ENCODE measurements around the gene PTMS. TPM values are rescaled to one million over a fixed set of nuclear protein-coding genes. Genes with fewer than 3 reads are reported as not detected.
"Not testable (repeated sequence)": the region's sequence is repeated elsewhere in the genome, so short reads cannot be mapped to it uniquely, and the experiment has no call there.

PTMS gene
- total and polyA plus RNA-seq, 7 experiments from 2014 or later = 1.4 to 125 (median 3.5) TPM; not detected in 2

GRCh38 chr12:6742080-6742479 lies 24.1 kb upstream of the PTMS start:
- H3K9me3 ChIP-seq (ENCODE audit: control insufficient read depth in 2 of 3, low read length in 3 of 3); H3K27me3 Mint-ChIP-seq; DNase-seq; H3K27ac Mint-ChIP-seq; intact Hi-C loops (cut with micrococcal nuclease); H3K9me3 Mint-ChIP-seq; H3K4me3 ChIP-seq (ENCODE audit: low read length); H3K36me3 ChIP-seq (ENCODE audit: control insufficient read depth in 2 of 3, insufficient read depth in 3 of 3, low read length in 3 of 3); ATAC-seq; H3K27ac ChIP-seq (ENCODE audit: low read depth, low read length); H3K27me3 ChIP-seq (ENCODE audit: control insufficient read depth in 2 of 2, insufficient read depth in 2 of 2, low read length in 2 of 2); H3K4me3 Mint-ChIP-seq: not testable (repeated sequence)
- CTCF ChIA-PET = interaction anchor here (1.2 to 1.9 kb wide), 2 partner anchors 11 to 92 kb away, joined by 3 to 8 read pairs; partner anchors contain the start of gene MLF2
- peaks cover 0 to 13% of the 10 kb centered on the region in 2 donors for H3K4me1 ChIP-seq (ENCODE audit: control insufficient read depth in 2 of 2, insufficient read depth in 2 of 2, low read length in 2 of 2)
- POLR2A ChIA-PET = interaction anchor here (1.3 kb wide), 1 partner anchor 11 kb away, joined by 4 read pairs; the partner anchor contains the start of gene MLF2
- Mint-ChIP-seq H3K36me3 (peaks cover 0 to 16% (median 0%) of the 10 kb centered on the region in 5 donors), H3K4me1 (peaks cover 12 to 20% (median 16%) of the 10 kb centered on the region in 7 donors)

- H3K4me3 Mint-ChIP-seq = no peak overlapping the region
- Histone ChIP-seq H3K27me3 (ENCODE audit: control insufficient read depth in 2 of 2, insufficient read depth in 2 of 2, low read length in 2 of 2) (no peaks in the 10 kb centered on the region), H3K27ac (ENCODE audit: low read depth, low read length) (no peak overlapping the region), H3K4me3 (ENCODE audit: low read length) (no peak overlapping the region), H3K4me1 (ENCODE audit: control insufficient read depth in 2 of 2, insufficient read depth in 2 of 2, low read length in 2 of 2) (peaks cover 0 to 13% of the 10 kb centered on the region in 2 donors), H3K36me3 (ENCODE audit: control insufficient read depth in 2 of 3, insufficient read depth in 3 of 3, low read length in 3 of 3) (peaks cover 0 to 16% (median 0%) of the 10 kb centered on the region in 3 experiments), H3K9me3 (ENCODE audit: control insufficient read depth in 2 of 3, low read length in 3 of 3) (no peaks in the 10 kb centered on the region)
- DNase-seq (no peak), ATAC-seq (no peak)
- H3K27me3 Mint-ChIP-seq = no peaks in the 10 kb centered on the region
- no peaks in the 10 kb centered on the region for H3K9me3 Mint-ChIP-seq
- H3K4me1 Mint-ChIP-seq = peaks cover 12 to 22% (median 18%) of the 10 kb centered on the region in 7 donors
- POLR2A ChIA-PET = interaction anchor here (1.3 kb wide), 1 partner anchor 10 kb away, joined by 4 read pairs; the partner anchor contains the start of gene MLF2
- peaks cover 5 to 24% (median 5%) of the 10 kb centered on the region in 5 donors for H3K36me3 Mint-ChIP-seq
- CTCF ChIA-PET = interaction anchor here (1.9 kb wide), 1 partner anchor 10 kb away, joined by 8 read pairs; the partner anchor contains the start of gene MLF2
- intact Hi-C loops (cut with micrococcal nuclease) = no loop called here
- H3K27ac Mint-ChIP-seq = no peak overlapping the region
These were observed 23.3 kb upstream of the PTMS start for GRCh38 chr12:6742834-6743233.

- intact Hi-C loops (cut with micrococcal nuclease) = not testable (repeated sequence)
These were observed 22.9 kb upstream of the PTMS start for GRCh38 chr12:6743300-6743699.

GRCh38 chr12:6745741-6746525 lies 20.2 kb upstream of the PTMS start:
- Histone ChIP-seq H3K27me3 (ENCODE audit: control insufficient read depth in 2 of 2, insufficient read depth in 2 of 2, low read length in 2 of 2) (no peaks in the 10 kb centered on the region), H3K4me3 (ENCODE audit: low read length) (no peak overlapping the region), H3K4me1 (ENCODE audit: control insufficient read depth in 2 of 2, insufficient read depth in 2 of 2, low read length in 2 of 2) (peaks cover 0 to 13% of the 10 kb centered on the region in 2 donors), H3K36me3 (ENCODE audit: control insufficient read depth in 2 of 3, insufficient read depth in 3 of 3, low read length in 3 of 3) (peaks cover 4 to 47% (median 10%) of the 10 kb centered on the region in 3 experiments), H3K9me3 (ENCODE audit: control insufficient read depth in 2 of 3, low read length in 3 of 3) (no peaks in the 10 kb centered on the region), H3K27ac (ENCODE audit: low read depth, low read length) (peak overlapping the region; percentile 56)
- DNase-seq (peak in 7 of 9 donors; percentile 29 to 59 (median 49)), ATAC-seq (peak; percentile 94)
- peak overlapping the region in 7 of 10 donors; percentile 11 to 61 (median 39) for H3K4me3 Mint-ChIP-seq
- H3K36me3 Mint-ChIP-seq = peaks cover 12 to 33% (median 17%) of the 10 kb centered on the region in 5 donors
- no peaks in the 10 kb centered on the region for H3K27me3 Mint-ChIP-seq
- H3K9me3 Mint-ChIP-seq = no peaks in the 10 kb centered on the region
- H3K4me1 Mint-ChIP-seq = peaks cover 13 to 31% (median 21%) of the 10 kb centered on the region in 7 donors
- POLR2A ChIA-PET = interaction anchor here (1.2 to 2.5 kb wide), 3 partner anchors 14 to 43 kb away, joined by 3 to 10 read pairs (median 6); partner anchors contain the start of genes CD4 and COPS7A
- intact Hi-C loops (cut with micrococcal nuclease) = loop anchor here (1.0 kb wide), 1 partner anchor 22 kb away; the partner anchor contains the start of gene COPS7A (in 2 of the 2)
- CTCF ChIA-PET = interaction anchor here (0.6 to 2.1 kb wide), 2 partner anchors 7 to 13 kb away, joined by 4 to 6 read pairs; partner anchors contain the start of gene MLF2
- peak overlapping the region; percentile 76 to 96 (median 89) for H3K27ac Mint-ChIP-seq

More at GRCh38 chr12:6743300-6743699, 22.9 kb upstream of the PTMS start:
- ATAC-seq; H3K4me3 ChIP-seq (ENCODE audit: low read length); H3K9me3 ChIP-seq (ENCODE audit: control insufficient read depth in 2 of 3, low read length in 3 of 3); H3K9me3 Mint-ChIP-seq; H3K27me3 Mint-ChIP-seq; H3K4me3 Mint-ChIP-seq; H3K27ac ChIP-seq (ENCODE audit: low read depth, low read length); DNase-seq; H3K27me3 ChIP-seq (ENCODE audit: control insufficient read depth in 2 of 2, insufficient read depth in 2 of 2, low read length in 2 of 2); H3K27ac Mint-ChIP-seq: not testable (repeated sequence)
- ChIA-PET CTCF (interaction anchor here (1.9 kb wide), 1 partner anchor 10 kb away, joined by 8 read pairs; the partner anchor contains the start of gene MLF2), POLR2A (interaction anchor here (1.3 kb wide), 1 partner anchor 9 kb away, joined by 4 read pairs; the partner anchor contains the start of gene MLF2)
- peaks cover 0 to 13% of the 10 kb centered on the region in 2 donors for H3K4me1 ChIP-seq (ENCODE audit: control insufficient read depth in 2 of 2, insufficient read depth in 2 of 2, low read length in 2 of 2)
- peaks cover 0 to 21% (median under 1%) of the 10 kb centered on the region in 3 experiments for H3K36me3 ChIP-seq (ENCODE audit: control insufficient read depth in 2 of 3, insufficient read depth in 3 of 3, low read length in 3 of 3)
- Mint-ChIP-seq H3K4me1 (peaks cover 12 to 25% (median 19%) of the 10 kb centered on the region in 7 donors), H3K36me3 (peaks cover 9 to 27% (median 10%) of the 10 kb centered on the region in 5 donors)

DNA sequence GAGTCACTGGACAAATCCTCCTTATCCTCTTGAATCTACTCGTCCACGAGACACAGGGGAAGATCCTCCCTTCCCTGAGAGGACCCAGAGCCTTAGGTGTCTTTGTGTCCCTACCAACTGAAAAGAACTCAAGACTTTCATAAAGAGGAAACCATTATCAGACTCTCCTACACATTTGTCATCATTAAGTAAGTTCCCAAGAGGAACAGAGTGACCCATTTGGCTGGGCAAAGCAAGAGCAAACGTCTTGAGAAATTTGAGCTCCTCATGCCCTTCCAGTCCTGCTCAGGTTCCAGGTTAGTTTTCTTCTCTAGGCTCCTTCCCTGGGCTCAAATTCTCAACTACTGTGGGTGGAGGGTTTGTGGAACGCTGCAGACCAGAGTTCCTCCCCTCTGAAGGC lies 18.9 kb upstream of the PTMS start:
- H3K9me3 ChIP-seq (ENCODE audit: control insufficient read depth in 2 of 3, low read length in 3 of 3) = no peaks in the 10 kb centered on the region
- H3K27me3 ChIP-seq (ENCODE audit: control insufficient read depth in 2 of 2, insufficient read depth in 2 of 2, low read length in 2 of 2) = no peaks in the 10 kb centered on the region
- ChIA-PET POLR2A (interaction anchor here (1.0 kb wide), 1 partner anchor 23 kb away, joined by 4 read pairs; the partner anchor contains the start of gene COPS7A), CTCF (no interaction called here)
- H3K27ac Mint-ChIP-seq = peak overlapping the region in 5 of 9 donors; percentile 2 to 75 (median 70)
- H3K4me3 Mint-ChIP-seq = no peak overlapping the region
- H3K36me3 ChIP-seq (ENCODE audit: control insufficient read depth in 2 of 3, insufficient read depth in 3 of 3, low read length in 3 of 3) = peaks cover 4 to 58% (median 10%) of the 10 kb centered on the region in 3 experiments
- intact Hi-C loops (cut with micrococcal nuclease) = no loop called here
- H3K4me1 Mint-ChIP-seq = peaks cover 17 to 41% (median 32%) of the 10 kb centered on the region in 7 donors
- no peak for DNase-seq
- peaks cover 0 to 16% of the 10 kb centered on the region in 2 donors for H3K4me1 ChIP-seq (ENCODE audit: control insufficient read depth in 2 of 2, insufficient read depth in 2 of 2, low read length in 2 of 2)
- ATAC-seq = no peak
- no peaks in the 10 kb centered on the region for H3K27me3 Mint-ChIP-seq
- H3K9me3 Mint-ChIP-seq = no peaks in the 10 kb centered on the region
- no peak overlapping the region for H3K4me3 ChIP-seq (ENCODE audit: low read length)
- no peak overlapping the region for H3K27ac ChIP-seq (ENCODE audit: low read depth, low read length)
- H3K36me3 Mint-ChIP-seq = peaks cover 12 to 33% (median 17%) of the 10 kb centered on the region in 5 donors

GRCh38 chr12:6748761-6749160 lies 17.4 kb upstream of the PTMS start:
- intact Hi-C loops (cut with micrococcal nuclease) = no loop called here
- Histone ChIP-seq H3K27me3 (ENCODE audit: control insufficient read depth in 2 of 2, insufficient read depth in 2 of 2, low read length in 2 of 2) (no peaks in the 10 kb centered on the region), H3K9me3 (ENCODE audit: control insufficient read depth in 2 of 3, low read length in 3 of 3) (no peaks in the 10 kb centered on the region), H3K36me3 (ENCODE audit: control insufficient read depth in 2 of 3, insufficient read depth in 3 of 3, low read length in 3 of 3) (peaks cover 4 to 64% (median 10%) of the 10 kb centered on the region in 3 experiments), H3K4me3 (ENCODE audit: low read length) (no peak overlapping the region), H3K4me1 (ENCODE audit: control insufficient read depth in 2 of 2, insufficient read depth in 2 of 2, low read length in 2 of 2) (peaks cover 0 to 21% of the 10 kb centered on the region in 2 donors), H3K27ac (ENCODE audit: low read depth, low read length) (no peak overlapping the region)
- H3K27me3 Mint-ChIP-seq = no peaks in the 10 kb centered on the region
- DNase-seq = no peak
- H3K9me3 Mint-ChIP-seq = no peaks in the 10 kb centered on the region
- no peak overlapping the region for H3K27ac Mint-ChIP-seq
- no peak for ATAC-seq
- CTCF ChIA-PET = no interaction called here
- peaks cover 20 to 48% (median 41%) of the 10 kb centered on the region in 7 donors for H3K4me1 Mint-ChIP-seq
- peaks cover 12 to 28% (median 17%) of the 10 kb centered on the region in 5 donors for H3K36me3 Mint-ChIP-seq
- H3K4me3 Mint-ChIP-seq = no peak overlapping the region
- POLR2A ChIA-PET = interaction anchor here (0.9 kb wide), 1 partner anchor 25 kb away, joined by 3 read pairs; the partner anchor contains the start of gene COPS7A

All from naive thymus-derived CD4-positive, alpha-beta T cell (primary cell).